Transverse colon (tissue), 4 donors: ENCODE data around the gene FOXO1.

Source experiments
- CTCF ChIP-seq, 5 experiments: fragments of 200-600 bp in 3 of 5; fragments of 450-650 bp in 2 of 5; sonication (generic) in 3 of 5; IDR thresholded peaks; 1 replicate in 2 of 5; 2 replicates in 3 of 5; pipeline ENCODE4 v1.5.1; 2016 to 2017; ENCODE audit warnings: antibody characterized with exemption in 5 of 5, inconsistent platforms in 3 of 5, mild to moderate bottlenecking in 2 of 5, moderate library complexity in 1 of 5
- EP300 ChIP-seq: sonication (generic); formaldehyde crosslinking; IDR thresholded peaks from one replicate; pipeline ENCODE4 v1.6.1; 2017; ENCODE audit warnings: antibody characterized with exemption, low read depth
- POLR2A ChIP-seq: fragments of 450-650 bp; IDR thresholded peaks from one replicate; pipeline ENCODE4 v1.6.1; 2016; ENCODE audit warnings: antibody characterized with exemption, mild to moderate bottlenecking, moderate library complexity
- POLR2AphosphoS5 ChIP-seq, 3 donors: sonication (generic); formaldehyde crosslinking; IDR thresholded peaks; one replicate each; pipeline ENCODE4 v1.6.1; 2016; ENCODE audit warnings: antibody characterized with exemption in 3 of 3

GRCh38 chr13:40562975-40563349, 103.5 kb downstream of the FOXO1 start:
- TF ChIP-seq CTCF (IDR thresholded peaks at IDR 0.05) = no peak
- no peak for TF ChIP-seq POLR2A
- TF ChIP-seq POLR2AphosphoS5 (IDR thresholded peaks at IDR 0.05) = no peak
- TF ChIP-seq EP300 = no peak
